HEK293 (cell line): ENCODE data around the gene GAGE10.

Experiments used
- TCF7L2 ChIP-seq: IDR thresholded peaks from 2 replicates; pipeline ENCODE4 v1.6.1; 2011; ENCODE audit warnings: low read depth, mild to moderate bottlenecking, inconsistent platforms, low read length, moderate library complexity, borderline replicate concordance
- TRIM28 ChIP-seq: IDR thresholded peaks from 2 replicates; pipeline ENCODE4 v1.6.1; 2011; ENCODE audit warnings: low read length, control low read depth, borderline replicate concordance
- ZBTB7A ChIP-seq: fragments of 450-650 bp; formaldehyde crosslinking; IDR thresholded peaks from 2 replicates; pipeline ENCODE4 v1.5.1; 2016; ENCODE audit warnings: low read depth, missing biosample characterization, missing genetic modification characterization
- ZNF140 ChIP-seq: fragments of 450-650 bp; formaldehyde crosslinking; IDR thresholded peaks from 2 replicates; pipeline ENCODE4 v1.5.1; 2016; ENCODE audit warnings: missing biosample characterization, missing genetic modification characterization
- ZNF146 ChIP-seq: fragments of 450-650 bp; formaldehyde crosslinking; IDR thresholded peaks from 2 replicates; pipeline ENCODE4 v1.5.1; 2016; ENCODE audit warnings: missing biosample characterization, missing genetic modification characterization
- ZNF157 ChIP-seq: fragments of 450-650 bp; formaldehyde crosslinking; IDR thresholded peaks from 2 replicates; pipeline ENCODE4 v1.5.1; 2016; ENCODE audit warnings: missing biosample characterization, missing genetic modification characterization
- ZNF510 ChIP-seq: fragments of 450-650 bp; formaldehyde crosslinking; IDR thresholded peaks from 2 replicates; pipeline ENCODE4 v1.5.1; 2018; ENCODE audit warnings: mild to moderate bottlenecking, missing genetic modification characterization, missing biosample characterization; ENCODE audit not compliant: insufficient replicate concordance
- ZNF664 ChIP-seq: fragments of 450-650 bp; formaldehyde crosslinking; IDR thresholded peaks from 2 replicates; pipeline ENCODE4 v1.5.1; 2016; ENCODE audit warnings: missing biosample characterization, missing genetic modification characterization
- ZNF747 ChIP-seq: fragments of 450-650 bp; formaldehyde crosslinking; IDR thresholded peaks from 2 replicates; pipeline ENCODE4 v1.5.1; 2016; ENCODE audit warnings: missing biosample characterization, missing genetic modification characterization
- ZNF76 ChIP-seq: fragments of 450-650 bp; formaldehyde crosslinking; IDR thresholded peaks from 2 replicates; pipeline ENCODE4; 2016; ENCODE audit warnings: low read depth, missing biosample characterization, missing genetic modification characterization, borderline replicate concordance
- TF ChIP-seq, protein P1 (sequence below): fragments of 450-650 bp; formaldehyde crosslinking; IDR thresholded peaks from 2 replicates; pipeline ENCODE4 v1.5.1; 2016; ENCODE audit warnings: missing biosample characterization, missing genetic modification characterization
- TF ChIP-seq, protein P2 (sequence below): fragments of 450-650 bp; formaldehyde crosslinking; IDR thresholded peaks from 2 replicates; pipeline ENCODE4 v1.5.1; 2016; ENCODE audit warnings: missing biosample characterization, missing genetic modification characterization
- TF ChIP-seq, protein P3 (sequence below): fragments of 450-650 bp; formaldehyde crosslinking; IDR thresholded peaks from 2 replicates; pipeline ENCODE4 v1.5.1; 2016; ENCODE audit warnings: missing biosample characterization, missing genetic modification characterization, low read depth
- TF ChIP-seq, protein P4 (sequence below): IDR thresholded peaks from 2 replicates; pipeline ENCODE4 v1.6.1; 2011; ENCODE audit warnings: mild to moderate bottlenecking, low read depth, low read length, borderline replicate concordance

DNA sequence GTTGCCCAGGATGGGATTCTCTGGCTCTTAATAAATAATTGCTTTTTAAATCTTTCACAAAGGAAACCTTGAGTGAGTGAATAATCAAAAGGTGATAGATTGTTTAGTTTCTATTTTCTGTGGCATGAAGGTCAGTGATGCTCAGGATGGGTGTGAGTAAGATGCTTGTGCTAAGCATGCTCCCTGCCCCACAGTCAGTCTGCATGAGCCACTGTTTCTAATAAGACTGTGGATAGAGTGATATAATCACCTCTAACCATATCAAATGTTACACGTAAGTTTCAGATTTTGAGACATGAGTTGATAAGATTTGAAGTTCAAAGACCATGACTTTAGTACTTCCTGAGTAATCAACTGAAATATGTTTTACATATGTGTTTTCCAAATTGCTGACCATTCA, 2.7 kb upstream of the GAGE10 start:
- TF ChIP-seq, protein P1, sequence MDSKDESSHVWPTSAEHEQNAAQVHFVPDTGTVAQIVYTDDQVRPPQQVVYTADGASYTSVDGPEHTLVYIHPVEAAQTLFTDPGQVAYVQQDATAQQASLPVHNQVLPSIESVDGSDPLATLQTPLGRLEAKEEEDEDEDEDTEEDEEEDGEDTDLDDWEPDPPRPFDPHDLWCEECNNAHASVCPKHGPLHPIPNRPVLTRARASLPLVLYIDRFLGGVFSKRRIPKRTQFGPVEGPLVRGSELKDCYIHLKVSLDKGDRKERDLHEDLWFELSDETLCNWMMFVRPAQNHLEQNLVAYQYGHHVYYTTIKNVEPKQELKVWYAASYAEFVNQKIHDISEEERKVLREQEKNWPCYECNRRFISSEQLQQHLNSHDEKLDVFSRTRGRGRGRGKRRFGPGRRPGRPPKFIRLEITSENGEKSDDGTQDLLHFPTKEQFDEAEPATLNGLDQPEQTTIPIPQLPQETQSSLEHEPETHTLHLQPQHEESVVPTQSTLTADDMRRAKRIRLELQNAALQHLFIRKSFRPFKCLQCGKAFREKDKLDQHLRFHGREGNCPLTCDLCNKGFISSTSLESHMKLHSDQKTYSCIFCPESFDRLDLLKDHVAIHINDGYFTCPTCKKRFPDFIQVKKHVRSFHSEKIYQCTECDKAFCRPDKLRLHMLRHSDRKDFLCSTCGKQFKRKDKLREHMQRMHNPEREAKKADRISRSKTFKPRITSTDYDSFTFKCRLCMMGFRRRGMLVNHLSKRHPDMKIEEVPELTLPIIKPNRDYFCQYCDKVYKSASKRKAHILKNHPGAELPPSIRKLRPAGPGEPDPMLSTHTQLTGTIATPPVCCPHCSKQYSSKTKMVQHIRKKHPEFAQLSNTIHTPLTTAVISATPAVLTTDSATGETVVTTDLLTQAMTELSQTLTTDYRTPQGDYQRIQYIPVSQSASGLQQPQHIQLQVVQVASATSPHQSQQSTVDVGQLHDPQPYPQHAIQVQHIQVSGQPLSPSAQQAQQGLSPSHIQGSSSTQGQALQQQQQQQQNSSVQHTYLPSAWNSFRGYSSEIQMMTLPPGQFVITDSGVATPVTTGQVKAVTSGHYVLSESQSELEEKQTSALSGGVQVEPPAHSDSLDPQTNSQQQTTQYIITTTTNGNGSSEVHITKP (tag by site-specific recombination): no peak
- no peak for TF ChIP-seq ZBTB7A (tag by site-specific recombination)
- TF ChIP-seq, protein P2, sequence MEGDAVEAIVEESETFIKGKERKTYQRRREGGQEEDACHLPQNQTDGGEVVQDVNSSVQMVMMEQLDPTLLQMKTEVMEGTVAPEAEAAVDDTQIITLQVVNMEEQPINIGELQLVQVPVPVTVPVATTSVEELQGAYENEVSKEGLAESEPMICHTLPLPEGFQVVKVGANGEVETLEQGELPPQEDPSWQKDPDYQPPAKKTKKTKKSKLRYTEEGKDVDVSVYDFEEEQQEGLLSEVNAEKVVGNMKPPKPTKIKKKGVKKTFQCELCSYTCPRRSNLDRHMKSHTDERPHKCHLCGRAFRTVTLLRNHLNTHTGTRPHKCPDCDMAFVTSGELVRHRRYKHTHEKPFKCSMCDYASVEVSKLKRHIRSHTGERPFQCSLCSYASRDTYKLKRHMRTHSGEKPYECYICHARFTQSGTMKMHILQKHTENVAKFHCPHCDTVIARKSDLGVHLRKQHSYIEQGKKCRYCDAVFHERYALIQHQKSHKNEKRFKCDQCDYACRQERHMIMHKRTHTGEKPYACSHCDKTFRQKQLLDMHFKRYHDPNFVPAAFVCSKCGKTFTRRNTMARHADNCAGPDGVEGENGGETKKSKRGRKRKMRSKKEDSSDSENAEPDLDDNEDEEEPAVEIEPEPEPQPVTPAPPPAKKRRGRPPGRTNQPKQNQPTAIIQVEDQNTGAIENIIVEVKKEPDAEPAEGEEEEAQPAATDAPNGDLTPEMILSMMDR (tag by site-specific recombination): no peak
- TF ChIP-seq ZNF510 (tag by site-specific recombination): no peak
- no peak for TF ChIP-seq TRIM28
- no peak for TF ChIP-seq ZNF140 (tag by site-specific recombination)
- TF ChIP-seq, protein P3, sequence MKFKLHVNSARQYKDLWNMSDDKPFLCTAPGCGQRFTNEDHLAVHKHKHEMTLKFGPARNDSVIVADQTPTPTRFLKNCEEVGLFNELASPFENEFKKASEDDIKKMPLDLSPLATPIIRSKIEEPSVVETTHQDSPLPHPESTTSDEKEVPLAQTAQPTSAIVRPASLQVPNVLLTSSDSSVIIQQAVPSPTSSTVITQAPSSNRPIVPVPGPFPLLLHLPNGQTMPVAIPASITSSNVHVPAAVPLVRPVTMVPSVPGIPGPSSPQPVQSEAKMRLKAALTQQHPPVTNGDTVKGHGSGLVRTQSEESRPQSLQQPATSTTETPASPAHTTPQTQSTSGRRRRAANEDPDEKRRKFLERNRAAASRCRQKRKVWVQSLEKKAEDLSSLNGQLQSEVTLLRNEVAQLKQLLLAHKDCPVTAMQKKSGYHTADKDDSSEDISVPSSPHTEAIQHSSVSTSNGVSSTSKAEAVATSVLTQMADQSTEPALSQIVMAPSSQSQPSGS: no peak
- TF ChIP-seq, protein P4, sequence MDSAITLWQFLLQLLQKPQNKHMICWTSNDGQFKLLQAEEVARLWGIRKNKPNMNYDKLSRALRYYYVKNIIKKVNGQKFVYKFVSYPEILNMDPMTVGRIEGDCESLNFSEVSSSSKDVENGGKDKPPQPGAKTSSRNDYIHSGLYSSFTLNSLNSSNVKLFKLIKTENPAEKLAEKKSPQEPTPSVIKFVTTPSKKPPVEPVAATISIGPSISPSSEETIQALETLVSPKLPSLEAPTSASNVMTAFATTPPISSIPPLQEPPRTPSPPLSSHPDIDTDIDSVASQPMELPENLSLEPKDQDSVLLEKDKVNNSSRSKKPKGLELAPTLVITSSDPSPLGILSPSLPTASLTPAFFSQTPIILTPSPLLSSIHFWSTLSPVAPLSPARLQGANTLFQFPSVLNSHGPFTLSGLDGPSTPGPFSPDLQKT: no peak
- no peak for TF ChIP-seq ZNF664 (tag by site-specific recombination)
- no peak for TF ChIP-seq ZNF747 (tag by site-specific recombination)
- TF ChIP-seq ZNF157 (tag by site-specific recombination): no peak
- TF ChIP-seq ZNF76 (tag by site-specific recombination): no peak
- no peak for TF ChIP-seq TCF7L2
- TF ChIP-seq ZNF146 (tag by site-specific recombination): no peak
